GM23248 (cell line): Measurements from ENCODE around the gene CENPP.

Experiments used
- EZH2 ChIP-seq: fragments of 200-600 bp; sonication (generic); IDR thresholded peaks from 2 replicates; pipeline ENCODE4 v1.6.1; 2018; ENCODE audit warnings: antibody characterized with exemption, mild to moderate bottlenecking; ENCODE audit not compliant: insufficient read depth, poor library complexity, severe bottlenecking
- EZH2phosphoT487 ChIP-seq: fragments of 200-600 bp; sonication (generic); IDR thresholded peaks from 2 replicates; pipeline ENCODE4 v1.6.1; 2018; ENCODE audit warnings: antibody characterized with exemption, moderate library complexity, mild to moderate bottlenecking, low read depth; ENCODE audit not compliant: insufficient read depth

DNA sequence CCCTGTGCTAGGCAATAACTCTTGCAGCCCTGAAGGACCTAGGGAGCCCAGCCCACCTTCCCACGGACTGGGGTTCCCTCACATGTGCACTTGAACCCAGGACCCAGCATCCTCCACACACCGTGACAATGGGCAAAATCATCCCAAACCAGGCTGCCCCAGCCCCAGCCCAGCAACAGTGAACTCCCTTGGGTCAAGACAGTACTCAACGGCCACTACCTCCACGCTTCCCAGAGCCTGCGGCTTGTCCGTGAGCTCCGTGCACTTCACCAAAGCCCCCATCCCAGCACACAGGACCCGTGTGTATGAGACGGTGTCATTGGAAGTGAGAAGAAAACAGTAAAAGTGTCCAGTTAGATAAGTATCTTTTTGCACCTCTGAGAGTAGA is 288.4 kb downstream of the CENPP start:
- TF ChIP-seq EZH2 (no peak), EZH2phosphoT487 (no peak)
